ENCODE measurements around the gene TARBP2.

Gene TARBP2

DNA sequence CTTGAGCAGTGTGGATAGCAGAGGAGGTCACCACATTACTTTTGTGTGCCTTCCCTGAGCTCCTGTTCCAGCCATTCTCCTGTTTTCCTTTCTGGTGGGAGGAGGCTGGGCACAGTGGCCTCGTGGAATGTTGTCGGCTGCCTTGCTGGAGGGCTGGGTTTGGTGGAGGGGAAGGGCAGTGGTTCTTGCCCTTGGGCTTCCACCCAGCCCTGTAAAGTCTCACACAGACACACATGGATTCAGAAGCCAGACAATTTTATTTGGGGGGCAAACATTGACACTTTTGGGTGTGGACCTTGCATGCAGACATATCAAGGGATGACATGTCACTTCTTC, 5.3 kb downstream of the TARBP2 start:
- no peak for TF ChIP-seq YY1 (tag by site-specific recombination; IDR thresholded peaks at IDR 0.05)
- TF ChIP-seq, protein P1, sequence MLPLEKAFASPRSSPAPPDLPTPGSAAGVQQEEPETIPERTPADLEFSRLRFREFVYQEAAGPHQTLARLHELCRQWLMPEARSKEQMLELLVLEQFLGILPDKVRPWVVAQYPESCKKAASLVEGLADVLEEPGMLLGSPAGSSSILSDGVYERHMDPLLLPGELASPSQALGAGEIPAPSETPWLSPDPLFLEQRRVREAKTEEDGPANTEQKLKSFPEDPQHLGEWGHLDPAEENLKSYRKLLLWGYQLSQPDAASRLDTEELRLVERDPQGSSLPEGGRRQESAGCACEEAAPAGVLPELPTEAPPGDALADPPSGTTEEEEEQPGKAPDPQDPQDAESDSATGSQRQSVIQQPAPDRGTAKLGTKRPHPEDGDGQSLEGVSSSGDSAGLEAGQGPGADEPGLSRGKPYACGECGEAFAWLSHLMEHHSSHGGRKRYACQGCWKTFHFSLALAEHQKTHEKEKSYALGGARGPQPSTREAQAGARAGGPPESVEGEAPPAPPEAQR (tag by site-specific recombination; IDR thresholded peaks at IDR 0.05) = no peak
- TF ChIP-seq ZNF311 (tag by site-specific recombination; IDR thresholded peaks at IDR 0.05; ENCODE audit: borderline replicate concordance) = no peak
- TF ChIP-seq, protein P2, sequence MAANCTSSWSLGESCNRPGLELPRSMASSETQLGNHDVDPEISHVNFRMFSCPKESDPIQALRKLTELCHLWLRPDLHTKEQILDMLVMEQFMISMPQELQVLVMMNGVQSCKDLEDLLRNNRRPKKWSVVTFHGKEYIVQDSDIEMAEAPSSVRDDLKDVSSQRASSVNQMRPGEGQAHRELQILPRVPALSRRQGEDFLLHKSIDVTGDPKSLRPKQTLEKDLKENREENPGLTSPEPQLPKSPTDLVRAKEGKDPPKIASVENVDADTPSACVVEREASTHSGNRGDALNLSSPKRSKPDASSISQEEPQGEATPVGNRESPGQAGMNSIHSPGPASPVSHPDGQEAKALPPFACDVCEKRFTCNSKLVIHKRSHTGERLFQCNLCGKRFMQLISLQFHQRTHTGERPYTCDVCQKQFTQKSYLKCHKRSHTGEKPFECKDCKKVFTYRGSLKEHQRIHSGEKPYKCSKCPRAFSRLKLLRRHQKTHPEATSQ (tag by site-specific recombination; IDR thresholded peaks at IDR 0.05) = no peak
- no peak for TF ChIP-seq GLI4 (tag by site-specific recombination; IDR thresholded peaks at IDR 0.05)
- no peak for TF ChIP-seq ZNF248 (tag by site-specific recombination; IDR thresholded peaks at IDR 0.05)
- no peak for TF ChIP-seq ZXDB (tag by site-specific recombination; IDR thresholded peaks at IDR 0.05)
- TF ChIP-seq ZNF658 (tag by site-specific recombination; IDR thresholded peaks at IDR 0.05) = no peak
- no peak for TF ChIP-seq ZNF223 (tag by site-specific recombination; IDR thresholded peaks at IDR 0.05)
- TF ChIP-seq ZBTB7A (tag by site-specific recombination; IDR thresholded peaks at IDR 0.05; ENCODE audit: low read depth) = no peak
- TF ChIP-seq, protein P3, sequence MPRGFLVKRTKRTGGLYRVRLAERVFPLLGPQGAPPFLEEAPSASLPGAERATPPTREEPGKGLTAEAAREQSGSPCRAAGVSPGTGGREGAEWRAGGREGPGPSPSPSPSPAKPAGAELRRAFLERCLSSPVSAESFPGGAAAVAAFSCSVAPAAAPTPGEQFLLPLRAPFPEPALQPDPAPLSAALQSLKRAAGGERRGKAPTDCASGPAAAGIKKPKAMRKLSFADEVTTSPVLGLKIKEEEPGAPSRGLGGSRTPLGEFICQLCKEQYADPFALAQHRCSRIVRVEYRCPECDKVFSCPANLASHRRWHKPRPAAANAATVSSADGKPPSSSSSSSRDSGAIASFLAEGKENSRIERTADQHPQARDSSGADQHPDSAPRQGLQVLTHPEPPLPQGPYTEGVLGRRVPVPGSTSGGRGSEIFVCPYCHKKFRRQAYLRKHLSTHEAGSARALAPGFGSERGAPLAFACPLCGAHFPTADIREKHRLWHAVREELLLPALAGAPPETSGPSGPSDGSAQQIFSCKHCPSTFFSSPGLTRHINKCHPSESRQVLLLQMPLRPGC (tag by site-specific recombination; IDR thresholded peaks at IDR 0.05) = no peak
- TF ChIP-seq, protein P4, sequence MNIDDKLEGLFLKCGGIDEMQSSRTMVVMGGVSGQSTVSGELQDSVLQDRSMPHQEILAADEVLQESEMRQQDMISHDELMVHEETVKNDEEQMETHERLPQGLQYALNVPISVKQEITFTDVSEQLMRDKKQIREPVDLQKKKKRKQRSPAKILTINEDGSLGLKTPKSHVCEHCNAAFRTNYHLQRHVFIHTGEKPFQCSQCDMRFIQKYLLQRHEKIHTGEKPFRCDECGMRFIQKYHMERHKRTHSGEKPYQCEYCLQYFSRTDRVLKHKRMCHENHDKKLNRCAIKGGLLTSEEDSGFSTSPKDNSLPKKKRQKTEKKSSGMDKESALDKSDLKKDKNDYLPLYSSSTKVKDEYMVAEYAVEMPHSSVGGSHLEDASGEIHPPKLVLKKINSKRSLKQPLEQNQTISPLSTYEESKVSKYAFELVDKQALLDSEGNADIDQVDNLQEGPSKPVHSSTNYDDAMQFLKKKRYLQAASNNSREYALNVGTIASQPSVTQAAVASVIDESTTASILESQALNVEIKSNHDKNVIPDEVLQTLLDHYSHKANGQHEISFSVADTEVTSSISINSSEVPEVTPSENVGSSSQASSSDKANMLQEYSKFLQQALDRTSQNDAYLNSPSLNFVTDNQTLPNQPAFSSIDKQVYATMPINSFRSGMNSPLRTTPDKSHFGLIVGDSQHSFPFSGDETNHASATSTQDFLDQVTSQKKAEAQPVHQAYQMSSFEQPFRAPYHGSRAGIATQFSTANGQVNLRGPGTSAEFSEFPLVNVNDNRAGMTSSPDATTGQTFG (tag by site-specific recombination; IDR thresholded peaks at IDR 0.05; ENCODE audit: borderline replicate concordance) = no peak
- TF ChIP-seq ZNF112 (tag by site-specific recombination; IDR thresholded peaks at IDR 0.05) = no peak
- TF ChIP-seq BCL11A (tag by site-specific recombination; IDR thresholded peaks at IDR 0.05; ENCODE audit: low read depth) = no peak
- no peak for TF ChIP-seq ZNF571 (tag by site-specific recombination; IDR thresholded peaks at IDR 0.05)
- no peak for TF ChIP-seq ZNF558 (tag by site-specific recombination; IDR thresholded peaks at IDR 0.05)
- TF ChIP-seq, protein P5, sequence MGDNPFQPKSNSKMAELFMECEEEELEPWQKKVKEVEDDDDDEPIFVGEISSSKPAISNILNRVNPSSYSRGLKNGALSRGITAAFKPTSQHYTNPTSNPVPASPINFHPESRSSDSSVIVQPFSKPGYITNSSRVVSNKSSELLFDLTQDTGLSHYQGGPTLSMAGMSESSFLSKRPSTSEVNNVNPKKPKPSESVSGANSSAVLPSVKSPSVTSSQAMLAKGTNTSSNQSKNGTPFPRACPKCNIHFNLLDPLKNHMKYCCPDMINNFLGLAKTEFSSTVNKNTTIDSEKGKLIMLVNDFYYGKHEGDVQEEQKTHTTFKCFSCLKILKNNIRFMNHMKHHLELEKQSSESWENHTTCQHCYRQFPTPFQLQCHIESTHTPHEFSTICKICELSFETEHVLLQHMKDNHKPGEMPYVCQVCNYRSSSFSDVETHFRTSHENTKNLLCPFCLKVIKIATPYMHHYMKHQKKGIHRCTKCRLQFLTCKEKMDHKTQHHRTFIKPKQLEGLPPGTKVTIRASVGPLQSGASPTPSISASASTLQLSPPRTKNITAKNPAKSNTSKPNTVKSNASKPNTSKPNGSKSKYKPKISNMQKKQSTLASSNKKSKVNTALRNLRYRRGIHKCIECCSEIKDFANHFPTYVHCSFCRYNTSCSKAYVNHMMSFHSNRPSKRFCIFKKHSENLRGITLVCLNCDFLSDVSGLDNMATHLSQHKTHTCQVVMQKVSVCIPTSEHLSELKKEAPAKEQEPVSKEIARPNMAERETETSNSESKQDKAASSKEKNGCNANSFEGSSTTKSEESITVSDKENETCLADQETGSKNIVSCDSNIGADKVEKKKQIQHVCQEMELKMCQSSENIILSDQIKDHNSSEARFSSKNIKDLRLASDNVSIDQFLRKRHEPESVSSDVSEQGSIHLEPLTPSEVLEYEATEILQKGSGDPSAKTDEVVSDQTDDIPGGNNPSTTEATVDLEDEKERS (tag by site-specific recombination; IDR thresholded peaks at IDR 0.05) = no peak
- no peak for TF ChIP-seq ZNF529 (tag by site-specific recombination; IDR thresholded peaks at IDR 0.05; ENCODE audit: insufficient replicate concordance)
- POLR2A ChIA-PET = no interaction called here
- Histone ChIP-seq H3K36me3 (ENCODE audit: control insufficient read depth in 2 of 2, insufficient read depth in 1 of 2, low read length in 2 of 2) (peaks cover 0 to 56% of the 10 kb centered on the region in 2 experiments; a peak in 1 of 3 replicates), H3K27ac (ENCODE audit: extremely low read depth, low read depth, low read length) (no peak overlapping the region), H3K9me3 (ENCODE audit: control insufficient read depth, insufficient read depth, low read depth, low read length) (no peaks in the 10 kb centered on the region), H3K4me3 (ENCODE audit: low read depth, low read length) (no peak overlapping the region), H3K4me1 (ENCODE audit: control insufficient read depth, insufficient read depth, low read length) (peaks cover 6% of the 10 kb centered on the region)
- CTCF ChIA-PET = interaction anchor here (0.6 to 1.0 kb wide), 4 partner anchors 154 to 211 kb away, joined by 3 to 5 read pairs (median 4); partner anchors contain the start of genes AAAS and PFDN5

Measured in HEK293 (cell line).